Measurements from ENCODE around the gene NEDD4L.

The NEDD4L gene

DNA sequence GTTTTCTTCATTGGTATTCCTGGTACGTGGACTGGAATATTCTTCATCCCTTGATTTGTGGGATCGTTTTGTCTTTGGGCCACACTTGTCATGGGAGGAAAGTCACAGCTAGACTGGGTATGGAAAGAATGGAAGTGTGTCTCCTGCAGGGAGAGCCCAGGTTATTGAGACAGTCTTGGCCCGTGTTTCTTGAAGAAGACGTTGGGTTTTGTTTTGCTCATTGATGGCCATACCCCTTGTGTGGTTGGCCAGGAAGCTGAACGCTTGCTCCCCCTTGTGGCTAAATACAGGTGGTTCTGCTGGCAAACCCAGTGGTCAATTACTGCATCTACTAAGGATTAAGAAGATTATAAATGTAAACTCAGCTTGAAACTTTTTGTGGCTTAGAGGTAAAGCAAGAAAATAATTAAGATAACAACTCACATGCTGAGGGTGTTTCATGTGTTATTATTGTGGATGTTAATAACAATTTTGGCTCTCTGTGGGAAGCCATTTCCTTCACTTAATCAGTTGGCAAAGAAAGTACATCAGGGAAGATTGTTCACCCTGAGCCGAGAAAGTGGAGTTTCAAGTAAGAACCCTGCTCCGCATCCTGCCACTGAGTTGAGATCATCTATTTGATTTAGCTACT, 91.8 kb downstream of the NEDD4L start:
- DNase-seq (ENCODE audit: low read depth), result peak; percentile 64
- H3K4me3 ChIP-seq (ENCODE audit: low read depth, low read length), result no peak overlapping the region
- TF ChIP-seq, protein P1, sequence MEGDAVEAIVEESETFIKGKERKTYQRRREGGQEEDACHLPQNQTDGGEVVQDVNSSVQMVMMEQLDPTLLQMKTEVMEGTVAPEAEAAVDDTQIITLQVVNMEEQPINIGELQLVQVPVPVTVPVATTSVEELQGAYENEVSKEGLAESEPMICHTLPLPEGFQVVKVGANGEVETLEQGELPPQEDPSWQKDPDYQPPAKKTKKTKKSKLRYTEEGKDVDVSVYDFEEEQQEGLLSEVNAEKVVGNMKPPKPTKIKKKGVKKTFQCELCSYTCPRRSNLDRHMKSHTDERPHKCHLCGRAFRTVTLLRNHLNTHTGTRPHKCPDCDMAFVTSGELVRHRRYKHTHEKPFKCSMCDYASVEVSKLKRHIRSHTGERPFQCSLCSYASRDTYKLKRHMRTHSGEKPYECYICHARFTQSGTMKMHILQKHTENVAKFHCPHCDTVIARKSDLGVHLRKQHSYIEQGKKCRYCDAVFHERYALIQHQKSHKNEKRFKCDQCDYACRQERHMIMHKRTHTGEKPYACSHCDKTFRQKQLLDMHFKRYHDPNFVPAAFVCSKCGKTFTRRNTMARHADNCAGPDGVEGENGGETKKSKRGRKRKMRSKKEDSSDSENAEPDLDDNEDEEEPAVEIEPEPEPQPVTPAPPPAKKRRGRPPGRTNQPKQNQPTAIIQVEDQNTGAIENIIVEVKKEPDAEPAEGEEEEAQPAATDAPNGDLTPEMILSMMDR (IDR thresholded peaks at IDR 0.05; ENCODE audit: low read depth, low read length, missing control alignments), result peak; percentile 91

- no peak overlapping the region for H3K4me3 ChIP-seq (ENCODE audit: low read depth, low read length)
- TF ChIP-seq, protein P1 (IDR thresholded peaks at IDR 0.05; ENCODE audit: low read depth, low read length, missing control alignments), result no peak
- no peak for DNase-seq (ENCODE audit: low read depth)
Measured at GRCh38 chr18:58136879-58137278, 92.9 kb downstream of the NEDD4L start.

- H3K4me3 ChIP-seq (ENCODE audit: low read depth, low read length), result no peak overlapping the region
- DNase-seq (ENCODE audit: low read depth), result no peak
- TF ChIP-seq, protein P1 (IDR thresholded peaks at IDR 0.05; ENCODE audit: low read depth, low read length, missing control alignments), result no peak
Measured at GRCh38 chr18:58139459-58140386, 95.7 kb downstream of the NEDD4L start.

DNA sequence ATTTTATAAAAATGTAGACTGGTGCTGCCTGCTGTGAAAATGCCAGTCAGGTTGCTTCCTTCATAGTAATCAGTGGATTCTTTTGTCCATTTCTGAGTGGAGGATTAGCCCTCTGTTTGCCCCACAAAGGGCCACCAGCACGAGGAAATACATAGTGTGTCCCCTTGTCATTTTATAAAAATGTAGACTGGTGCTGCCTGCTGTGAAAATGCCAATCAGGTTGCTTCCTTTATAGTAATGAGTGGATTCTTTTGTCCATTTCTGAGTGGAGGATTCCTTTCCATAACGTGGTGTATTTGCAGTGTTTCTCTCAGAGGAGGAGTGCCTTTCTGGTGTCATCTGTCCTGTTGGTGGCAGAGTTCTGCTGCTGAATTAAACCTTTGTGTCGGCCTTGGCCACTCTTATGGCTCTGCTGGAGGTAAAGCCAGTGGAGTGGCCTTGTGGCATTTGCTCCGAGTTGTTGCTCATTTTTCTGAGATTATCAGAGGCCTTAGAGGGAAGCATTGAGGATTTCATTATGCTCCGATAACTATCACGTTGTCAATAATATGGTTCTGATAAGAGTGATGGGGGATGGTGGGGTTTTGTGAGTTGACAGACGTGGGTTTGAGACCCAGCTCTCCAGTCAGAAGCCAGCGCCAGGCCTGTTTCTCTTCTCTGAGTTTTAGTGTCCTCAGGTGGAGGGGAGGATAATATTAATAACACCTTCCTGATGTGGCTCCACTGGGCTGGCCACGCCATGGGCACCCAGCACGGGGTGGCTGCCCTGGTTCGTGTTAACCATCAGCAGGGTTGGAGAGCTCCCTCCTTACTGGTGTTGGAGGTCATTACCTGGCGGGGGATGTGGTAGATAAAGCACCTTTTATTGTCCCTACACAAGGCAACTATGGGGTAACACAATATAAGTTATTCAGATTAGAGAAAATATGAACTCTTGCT, 96.6 kb downstream of the NEDD4L start:
- no peak overlapping the region for H3K4me3 ChIP-seq (ENCODE audit: low read depth, low read length)
- no peak for DNase-seq (ENCODE audit: low read depth)
- TF ChIP-seq, protein P1 (IDR thresholded peaks at IDR 0.05; ENCODE audit: low read depth, low read length, missing control alignments), result no peak

DNA sequence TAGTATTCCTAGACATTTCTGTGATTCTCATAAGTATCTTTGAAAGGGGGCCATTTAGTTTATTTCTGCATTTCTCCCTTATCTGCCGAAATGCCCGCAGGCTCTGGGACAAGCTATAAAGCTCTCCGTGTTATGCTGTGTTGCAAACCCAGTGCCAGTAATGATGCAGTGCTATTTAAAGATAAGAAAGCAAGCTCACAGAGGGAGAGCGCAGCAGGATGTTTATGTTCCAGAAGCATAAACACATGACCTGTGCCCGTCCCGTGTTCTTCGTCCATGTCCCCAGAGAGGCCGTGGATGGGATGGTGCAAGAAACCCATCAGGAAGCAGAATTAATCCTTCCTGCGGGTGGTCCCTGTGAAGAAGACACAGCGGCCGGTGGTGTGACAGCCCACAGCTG, 99.4 kb downstream of the NEDD4L start:
- DNase-seq (ENCODE audit: low read depth), result no peak
- TF ChIP-seq, protein P1 (IDR thresholded peaks at IDR 0.05; ENCODE audit: low read depth, low read length, missing control alignments), result no peak
- H3K4me3 ChIP-seq (ENCODE audit: low read depth, low read length), result no peak overlapping the region

- no peak for DNase-seq (ENCODE audit: low read depth)
- no peak overlapping the region for H3K4me3 ChIP-seq (ENCODE audit: low read depth, low read length)
- TF ChIP-seq, protein P1 (IDR thresholded peaks at IDR 0.05; ENCODE audit: low read depth, low read length, missing control alignments), result no peak
Measured at GRCh38 chr18:58144106-58144505, 100.1 kb downstream of the NEDD4L start.
